Measurements from ENCODE around the gene WDR76.

- TF ChIP-seq POLR2A (IDR thresholded peaks at IDR 0.05), result no peak
- TF ChIP-seq CTCF (IDR thresholded peaks at IDR 0.05), result no peak
- no peak for TF ChIP-seq POLR2AphosphoS5 (IDR thresholded peaks at IDR 0.05)
Observed at GRCh38 chr15:43799945-43800285, 26.9 kb upstream of the WDR76 start, which contains the start of gene SERINC4.

Measured in gastroesophageal sphincter (tissue), 3 donors.